ENCODE data around the gene ZFP69.
"Not testable (repeated sequence)": the region's sequence is repeated elsewhere in the genome, so short reads cannot be mapped to it uniquely, and the experiment has no call there.

The ZFP69 gene

GRCh38 chr1:40476924-40477677 lies at the start of gene ZFP69:
Gene ZFP69, plus strand, starts transcription at chr1:40477290. Its CDS starts 2,072 bp downstream, at chr1:40479362.
- peak; percentile 58 for DNase-seq

- DNase-seq = no peak
Measured at GRCh38 chr1:40431385-40431784, 45.7 kb upstream of the ZFP69 start.

- no peak for DNase-seq
Measured at GRCh38 chr1:40432644-40433390, 44.3 kb upstream of the ZFP69 start.

- no peak for DNase-seq
Measured at GRCh38 chr1:40435471-40435870, 41.6 kb upstream of the ZFP69 start.

- DNase-seq = no peak
Measured at GRCh38 chr1:40435876-40436275, 41.2 kb upstream of the ZFP69 start.

- DNase-seq = no peak
Measured at GRCh38 chr1:40438391-40439015, 38.6 kb upstream of the ZFP69 start.

- DNase-seq = no peak
Measured at GRCh38 chr1:40439247-40439646, 37.8 kb upstream of the ZFP69 start.

- DNase-seq = peak; percentile 88
Measured at GRCh38 chr1:40449684-40450494, 27.2 kb upstream of the ZFP69 start, which contains the start of gene ZFP69B. Gene ZFP69B, plus strand, starts transcription at chr1:40450476. Its CDS starts 486 bp downstream, at chr1:40450962.

GRCh38 chr1:40450495-40451237 lies 26.4 kb upstream of the ZFP69 start:
- peak; percentile 85 for DNase-seq

GRCh38 chr1:40451238-40451585 lies 25.9 kb upstream of the ZFP69 start:
- DNase-seq = no peak

- DNase-seq = no peak
Measured at GRCh38 chr1:40454873-40455272, 22.2 kb upstream of the ZFP69 start.

GRCh38 chr1:40462956-40463590 lies 14.0 kb upstream of the ZFP69 start:
- DNase-seq = no peak

- DNase-seq = no peak
Measured at GRCh38 chr1:40469327-40469726, 7.8 kb upstream of the ZFP69 start.

- DNase-seq = no peak
Measured at GRCh38 chr1:40475268-40475667, 1.8 kb upstream of the ZFP69 start.

GRCh38 chr1:40477678-40478053 lies 576 bp downstream of the ZFP69 start:
- DNase-seq = peak; percentile 10

GRCh38 chr1:40478276-40478675 lies 1.2 kb downstream of the ZFP69 start:
- DNase-seq = no peak

- no peak for DNase-seq
Measured at GRCh38 chr1:40479156-40479555, 2.1 kb downstream of the ZFP69 start.

- no peak for DNase-seq
Measured at GRCh38 chr1:40495315-40495903, 18.3 kb downstream of the ZFP69 start.

GRCh38 chr1:40502651-40503050 lies 25.6 kb downstream of the ZFP69 start:
- not testable (repeated sequence) for DNase-seq

GRCh38 chr1:40507973-40508372 lies 30.9 kb downstream of the ZFP69 start:
- no peak for DNase-seq
